Measurements from ENCODE around the gene STAT2.

GRCh38 chr12:56366948-56367347 is 7.0 kb upstream of the STAT2 start:
- no peak for TF ChIP-seq CTCF (IDR thresholded peaks at IDR 0.05)
- no peak for TF ChIP-seq POLR2A (IDR thresholded peaks at IDR 0.05)
